WTC11 (cell line): Measurements from ENCODE around the gene HTRA1.

ENCODE experiments used
- ELF4 ChIP-seq: sonication (generic); formaldehyde crosslinking; IDR thresholded peaks from 2 replicates; pipeline ENCODE4 v1.8.1; 2022; ENCODE audit warnings: low read depth, mild to moderate bottlenecking, moderate library complexity, missing genetic modification reagents
- HMGA2 ChIP-seq: fragments of 250-450 bp; sonication (Bioruptor Pico); IDR thresholded peaks from 2 replicates; pipeline ENCODE4 v1.4.0; 2021; ENCODE audit warnings: mild to moderate bottlenecking, moderate library complexity
- IRF2 ChIP-seq: sonication (generic); formaldehyde crosslinking; IDR thresholded peaks from 2 replicates; pipeline ENCODE4 v1.8.0; 2022; ENCODE audit warnings: low read depth, missing genetic modification reagents, borderline replicate concordance
- JAZF1 ChIP-seq: fragments of 250-450 bp; sonication (Bioruptor Pico); IDR thresholded peaks from 2 replicates; pipeline ENCODE4 v1.9.0; 2021; ENCODE audit warnings: moderate library complexity, mild to moderate bottlenecking, inconsistent platforms
- NFYB ChIP-seq: sonication (generic); formaldehyde crosslinking; conservative IDR thresholded peaks from 2 replicates; pipeline ENCODE4 v1.8.0; 2022; ENCODE audit warnings: low read depth, missing genetic modification reagents
- RELA ChIP-seq: sonication (generic); formaldehyde crosslinking; IDR thresholded peaks from 2 replicates; pipeline ENCODE4 v1.8.1; 2022; ENCODE audit warnings: missing genetic modification reagents, mild to moderate bottlenecking, borderline replicate concordance
- SMAD3 ChIP-seq: sonication (generic); formaldehyde crosslinking; IDR thresholded peaks from 2 replicates; pipeline ENCODE4 v1.8.0; 2022; ENCODE audit warnings: missing genetic modification reagents, mild to moderate bottlenecking, borderline replicate concordance
- SP1 ChIP-seq: sonication (generic); formaldehyde crosslinking; conservative IDR thresholded peaks from 2 replicates; pipeline ENCODE4 v1.8.1; 2022; ENCODE audit warnings: missing genetic modification reagents
- TEAD4 ChIP-seq: sonication (generic); formaldehyde crosslinking; IDR thresholded peaks from 2 replicates; pipeline ENCODE4 v1.8.0; 2022; ENCODE audit warnings: mild to moderate bottlenecking, missing genetic modification reagents
- TF ChIP-seq, protein P1 (sequence below): fragments of 200-600 bp; IDR thresholded peaks from 2 replicates; pipeline ENCODE4 v1.8.0; 2022; ENCODE audit warnings: antibody characterized with exemption
- TF ChIP-seq, protein P2 (sequence below): sonication (generic); formaldehyde crosslinking; IDR thresholded peaks from 2 replicates; pipeline ENCODE4 v1.8.0; 2022; ENCODE audit warnings: mild to moderate bottlenecking, missing genetic modification reagents
- TF ChIP-seq, protein P3 (sequence below): sonication (generic); formaldehyde crosslinking; conservative IDR thresholded peaks from 2 replicates; pipeline ENCODE4 v1.8.1; 2023; ENCODE audit warnings: mild to moderate bottlenecking, low read depth, missing genetic modification reagents, moderate library complexity
- TF ChIP-seq, protein P4 (sequence below): fragments of 250-450 bp; sonication (Bioruptor Pico); IDR thresholded peaks from 2 replicates; pipeline ENCODE4 v1.9.0; 2021; ENCODE audit warnings: mild to moderate bottlenecking
- TF ChIP-seq, protein P5 (sequence below): sonication (generic); formaldehyde crosslinking; IDR thresholded peaks from 2 replicates; pipeline ENCODE4 v1.8.1; 2023; ENCODE audit warnings: mild to moderate bottlenecking, missing genetic modification reagents, moderate library complexity

DNA sequence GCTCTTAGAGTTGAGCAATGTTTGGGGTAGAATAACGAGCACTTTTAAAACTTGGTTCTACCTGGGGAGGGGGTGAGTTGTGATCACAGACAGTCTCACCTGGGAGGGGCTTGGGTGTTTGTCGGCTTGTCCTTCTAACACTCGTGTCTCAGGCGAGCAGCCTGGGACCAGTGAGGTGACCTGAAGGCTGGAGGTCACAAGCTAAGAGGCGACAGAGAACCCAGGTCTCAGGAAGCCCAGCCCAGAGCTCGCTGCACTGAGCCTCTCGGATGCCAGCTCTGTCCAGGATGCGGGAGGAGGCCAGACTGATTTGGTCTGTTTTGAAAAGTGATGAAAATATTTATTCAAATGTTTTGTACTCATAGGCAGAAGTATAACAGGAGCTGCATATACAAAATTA, 11.8 kb downstream of the HTRA1 start:
- TF ChIP-seq SP1 (CRISPR knock-in tag) (no peak), JAZF1 (no peak), HMGA2 (CRISPR knock-in tag) (no peak), ELF4 (CRISPR knock-in tag) (no peak), NFYB (no peak), RELA (CRISPR knock-in tag) (no peak), IRF2 (CRISPR knock-in tag) (no peak), SMAD3 (no peak), TEAD4 (CRISPR knock-in tag) (no peak)
- TF ChIP-seq, protein P1, sequence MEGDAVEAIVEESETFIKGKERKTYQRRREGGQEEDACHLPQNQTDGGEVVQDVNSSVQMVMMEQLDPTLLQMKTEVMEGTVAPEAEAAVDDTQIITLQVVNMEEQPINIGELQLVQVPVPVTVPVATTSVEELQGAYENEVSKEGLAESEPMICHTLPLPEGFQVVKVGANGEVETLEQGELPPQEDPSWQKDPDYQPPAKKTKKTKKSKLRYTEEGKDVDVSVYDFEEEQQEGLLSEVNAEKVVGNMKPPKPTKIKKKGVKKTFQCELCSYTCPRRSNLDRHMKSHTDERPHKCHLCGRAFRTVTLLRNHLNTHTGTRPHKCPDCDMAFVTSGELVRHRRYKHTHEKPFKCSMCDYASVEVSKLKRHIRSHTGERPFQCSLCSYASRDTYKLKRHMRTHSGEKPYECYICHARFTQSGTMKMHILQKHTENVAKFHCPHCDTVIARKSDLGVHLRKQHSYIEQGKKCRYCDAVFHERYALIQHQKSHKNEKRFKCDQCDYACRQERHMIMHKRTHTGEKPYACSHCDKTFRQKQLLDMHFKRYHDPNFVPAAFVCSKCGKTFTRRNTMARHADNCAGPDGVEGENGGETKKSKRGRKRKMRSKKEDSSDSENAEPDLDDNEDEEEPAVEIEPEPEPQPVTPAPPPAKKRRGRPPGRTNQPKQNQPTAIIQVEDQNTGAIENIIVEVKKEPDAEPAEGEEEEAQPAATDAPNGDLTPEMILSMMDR = no peak
- TF ChIP-seq, protein P2, sequence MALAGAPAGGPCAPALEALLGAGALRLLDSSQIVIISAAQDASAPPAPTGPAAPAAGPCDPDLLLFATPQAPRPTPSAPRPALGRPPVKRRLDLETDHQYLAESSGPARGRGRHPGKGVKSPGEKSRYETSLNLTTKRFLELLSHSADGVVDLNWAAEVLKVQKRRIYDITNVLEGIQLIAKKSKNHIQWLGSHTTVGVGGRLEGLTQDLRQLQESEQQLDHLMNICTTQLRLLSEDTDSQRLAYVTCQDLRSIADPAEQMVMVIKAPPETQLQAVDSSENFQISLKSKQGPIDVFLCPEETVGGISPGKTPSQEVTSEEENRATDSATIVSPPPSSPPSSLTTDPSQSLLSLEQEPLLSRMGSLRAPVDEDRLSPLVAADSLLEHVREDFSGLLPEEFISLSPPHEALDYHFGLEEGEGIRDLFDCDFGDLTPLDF = no peak
- TF ChIP-seq, protein P3, sequence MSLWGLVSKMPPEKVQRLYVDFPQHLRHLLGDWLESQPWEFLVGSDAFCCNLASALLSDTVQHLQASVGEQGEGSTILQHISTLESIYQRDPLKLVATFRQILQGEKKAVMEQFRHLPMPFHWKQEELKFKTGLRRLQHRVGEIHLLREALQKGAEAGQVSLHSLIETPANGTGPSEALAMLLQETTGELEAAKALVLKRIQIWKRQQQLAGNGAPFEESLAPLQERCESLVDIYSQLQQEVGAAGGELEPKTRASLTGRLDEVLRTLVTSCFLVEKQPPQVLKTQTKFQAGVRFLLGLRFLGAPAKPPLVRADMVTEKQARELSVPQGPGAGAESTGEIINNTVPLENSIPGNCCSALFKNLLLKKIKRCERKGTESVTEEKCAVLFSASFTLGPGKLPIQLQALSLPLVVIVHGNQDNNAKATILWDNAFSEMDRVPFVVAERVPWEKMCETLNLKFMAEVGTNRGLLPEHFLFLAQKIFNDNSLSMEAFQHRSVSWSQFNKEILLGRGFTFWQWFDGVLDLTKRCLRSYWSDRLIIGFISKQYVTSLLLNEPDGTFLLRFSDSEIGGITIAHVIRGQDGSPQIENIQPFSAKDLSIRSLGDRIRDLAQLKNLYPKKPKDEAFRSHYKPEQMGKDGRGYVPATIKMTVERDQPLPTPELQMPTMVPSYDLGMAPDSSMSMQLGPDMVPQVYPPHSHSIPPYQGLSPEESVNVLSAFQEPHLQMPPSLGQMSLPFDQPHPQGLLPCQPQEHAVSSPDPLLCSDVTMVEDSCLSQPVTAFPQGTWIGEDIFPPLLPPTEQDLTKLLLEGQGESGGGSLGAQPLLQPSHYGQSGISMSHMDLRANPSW (CRISPR knock-in tag) = no peak
- TF ChIP-seq, protein P4, sequence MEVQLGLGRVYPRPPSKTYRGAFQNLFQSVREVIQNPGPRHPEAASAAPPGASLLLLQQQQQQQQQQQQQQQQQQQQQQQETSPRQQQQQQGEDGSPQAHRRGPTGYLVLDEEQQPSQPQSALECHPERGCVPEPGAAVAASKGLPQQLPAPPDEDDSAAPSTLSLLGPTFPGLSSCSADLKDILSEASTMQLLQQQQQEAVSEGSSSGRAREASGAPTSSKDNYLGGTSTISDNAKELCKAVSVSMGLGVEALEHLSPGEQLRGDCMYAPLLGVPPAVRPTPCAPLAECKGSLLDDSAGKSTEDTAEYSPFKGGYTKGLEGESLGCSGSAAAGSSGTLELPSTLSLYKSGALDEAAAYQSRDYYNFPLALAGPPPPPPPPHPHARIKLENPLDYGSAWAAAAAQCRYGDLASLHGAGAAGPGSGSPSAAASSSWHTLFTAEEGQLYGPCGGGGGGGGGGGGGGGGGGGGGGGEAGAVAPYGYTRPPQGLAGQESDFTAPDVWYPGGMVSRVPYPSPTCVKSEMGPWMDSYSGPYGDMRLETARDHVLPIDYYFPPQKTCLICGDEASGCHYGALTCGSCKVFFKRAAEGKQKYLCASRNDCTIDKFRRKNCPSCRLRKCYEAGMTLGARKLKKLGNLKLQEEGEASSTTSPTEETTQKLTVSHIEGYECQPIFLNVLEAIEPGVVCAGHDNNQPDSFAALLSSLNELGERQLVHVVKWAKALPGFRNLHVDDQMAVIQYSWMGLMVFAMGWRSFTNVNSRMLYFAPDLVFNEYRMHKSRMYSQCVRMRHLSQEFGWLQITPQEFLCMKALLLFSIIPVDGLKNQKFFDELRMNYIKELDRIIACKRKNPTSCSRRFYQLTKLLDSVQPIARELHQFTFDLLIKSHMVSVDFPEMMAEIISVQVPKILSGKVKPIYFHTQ (CRISPR knock-in tag) = no peak
- TF ChIP-seq, protein P5, sequence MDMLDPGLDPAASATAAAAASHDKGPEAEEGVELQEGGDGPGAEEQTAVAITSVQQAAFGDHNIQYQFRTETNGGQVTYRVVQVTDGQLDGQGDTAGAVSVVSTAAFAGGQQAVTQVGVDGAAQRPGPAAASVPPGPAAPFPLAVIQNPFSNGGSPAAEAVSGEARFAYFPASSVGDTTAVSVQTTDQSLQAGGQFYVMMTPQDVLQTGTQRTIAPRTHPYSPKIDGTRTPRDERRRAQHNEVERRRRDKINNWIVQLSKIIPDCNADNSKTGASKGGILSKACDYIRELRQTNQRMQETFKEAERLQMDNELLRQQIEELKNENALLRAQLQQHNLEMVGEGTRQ (CRISPR knock-in tag) = no peak
